Hematopoietic multipotent progenitor cell treated with erythropoietin and hydrocortisone succinate and interleukin-3 and kit ligand, for 17 days (in vitro differentiated cells): ENCODE data around the gene ITGB2.
"Not testable (repeated sequence)": the region's sequence is repeated elsewhere in the genome, so short reads cannot be mapped to it uniquely, and the experiment has no call there.

Experiments used
- DNase-seq: peaks from one replicate; pipeline ENCODE4 v3.0.0-alpha.2; 2015; ENCODE audit warnings: low spot score

The ITGB2 gene

DNA sequence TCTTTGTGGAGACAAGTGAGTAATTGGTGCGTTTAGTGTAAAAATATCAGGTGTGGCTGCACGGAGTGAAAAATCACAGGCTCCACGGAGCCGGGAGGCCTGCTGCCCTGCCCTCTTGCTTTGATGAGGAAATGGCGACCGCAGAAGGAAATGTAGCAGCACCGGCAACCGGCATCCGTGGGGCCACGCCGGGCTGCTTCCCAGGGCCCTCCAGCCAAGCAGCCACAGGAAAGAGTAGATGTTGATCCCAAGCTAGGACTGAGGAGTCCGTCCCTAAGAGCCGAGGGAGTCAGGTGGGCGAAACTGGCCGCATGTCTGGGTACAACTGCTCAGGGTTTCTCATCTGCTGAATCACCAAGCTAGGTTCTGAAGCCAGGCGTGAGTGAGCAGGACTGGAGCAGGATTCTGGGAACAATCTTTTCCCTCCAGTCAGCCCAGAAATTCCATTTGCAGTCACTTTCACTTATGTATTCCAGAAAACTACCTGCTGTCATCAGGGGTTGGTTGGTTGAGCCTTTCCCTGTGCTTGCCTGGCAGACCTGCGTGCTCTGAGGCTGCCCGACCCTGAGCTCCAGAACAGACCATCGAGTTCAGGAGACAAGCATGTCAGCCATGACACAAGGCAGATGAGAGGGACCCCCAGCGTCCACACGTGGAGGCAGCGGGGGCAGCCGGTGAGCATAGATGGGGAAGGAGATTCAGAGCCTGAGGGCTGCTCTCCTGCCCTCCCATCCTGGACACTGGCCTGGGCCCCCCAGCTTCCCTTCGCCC is 5.8 kb upstream of the ITGB2 start:
- DNase-seq: no peak

DNA sequence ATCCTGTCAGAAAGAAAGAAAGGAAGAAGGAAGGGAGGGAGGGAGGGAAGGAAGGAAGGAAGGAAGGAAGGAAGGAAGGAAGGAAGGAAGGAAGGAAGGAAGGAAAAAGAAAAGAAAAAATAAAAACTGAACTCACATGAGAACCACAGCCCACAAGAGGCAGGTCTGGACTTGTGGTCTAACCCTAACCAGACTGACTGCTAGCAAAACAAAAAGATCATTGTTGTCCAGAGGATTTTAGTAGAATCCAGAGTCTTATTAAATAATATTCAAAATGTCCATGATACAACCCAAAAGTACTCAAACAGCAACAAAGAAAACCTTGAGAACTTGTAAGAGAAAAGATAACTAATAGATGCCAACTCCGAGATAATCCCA is 4.7 kb upstream of the ITGB2 start:
- no peak for DNase-seq

DNA sequence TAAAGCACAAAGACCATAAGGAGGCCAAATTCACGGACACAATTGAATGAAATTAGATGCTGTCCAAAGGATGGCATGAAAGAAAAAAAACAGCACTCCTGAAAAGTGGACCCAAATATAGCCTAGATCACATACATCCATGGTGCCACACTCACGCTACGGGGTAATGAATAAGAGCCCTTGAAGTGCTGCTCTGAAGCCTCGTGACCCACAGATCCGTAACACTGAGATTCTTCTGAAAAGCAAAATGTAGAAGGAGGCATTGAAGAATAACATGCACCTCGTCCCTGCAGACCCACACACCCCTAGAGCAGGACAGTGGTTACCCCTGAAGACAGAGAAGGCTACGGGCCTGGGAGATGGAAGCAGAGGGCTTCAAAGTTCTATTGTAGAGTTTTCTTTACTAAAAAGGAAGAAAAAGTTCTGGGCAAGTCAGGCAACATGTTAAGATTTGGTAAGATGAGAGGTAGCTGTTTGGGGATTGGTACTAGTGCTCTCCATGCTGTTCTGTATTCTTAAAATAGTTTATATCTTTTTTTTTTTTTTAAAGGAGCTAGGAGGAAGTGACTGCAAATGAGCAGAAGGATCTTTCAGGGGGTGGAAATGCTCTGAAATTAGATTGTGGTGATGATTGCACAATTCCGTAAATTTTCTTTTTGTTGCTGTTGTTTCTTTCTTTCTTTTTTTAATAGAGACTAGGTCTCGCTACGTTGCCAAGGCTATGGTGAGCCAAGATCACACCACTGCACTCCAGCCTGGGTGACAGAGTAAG is 4.1 kb upstream of the ITGB2 start:
- no peak for DNase-seq

DNA sequence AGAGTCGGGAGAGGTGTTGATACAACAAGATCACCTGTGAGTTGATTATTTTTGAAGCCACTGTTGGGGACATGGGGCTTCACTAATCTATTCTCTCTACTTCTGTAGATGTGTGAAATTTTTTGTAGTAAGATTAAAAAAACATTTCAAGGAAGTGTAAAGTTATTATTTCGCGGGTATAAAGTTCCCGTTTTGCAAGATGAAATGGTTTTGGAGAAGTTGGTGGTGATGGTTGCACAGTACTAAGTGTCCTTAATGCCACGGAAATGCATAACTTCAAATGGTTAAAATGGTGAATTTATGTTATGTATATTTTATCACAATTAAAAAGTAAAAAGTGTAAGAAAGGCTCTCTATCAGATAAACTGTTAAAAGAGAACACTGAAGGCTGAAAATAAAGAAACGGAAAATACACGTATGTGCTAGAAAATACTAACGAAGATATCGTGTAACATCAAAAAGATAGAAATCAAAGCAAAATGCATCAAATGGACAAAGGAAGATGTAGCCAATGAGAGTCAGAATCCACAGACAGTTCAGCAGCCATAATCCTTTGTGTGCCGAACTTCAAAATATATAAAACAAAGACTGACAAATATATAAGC is 2.9 kb upstream of the ITGB2 start:
- DNase-seq: no peak

DNA sequence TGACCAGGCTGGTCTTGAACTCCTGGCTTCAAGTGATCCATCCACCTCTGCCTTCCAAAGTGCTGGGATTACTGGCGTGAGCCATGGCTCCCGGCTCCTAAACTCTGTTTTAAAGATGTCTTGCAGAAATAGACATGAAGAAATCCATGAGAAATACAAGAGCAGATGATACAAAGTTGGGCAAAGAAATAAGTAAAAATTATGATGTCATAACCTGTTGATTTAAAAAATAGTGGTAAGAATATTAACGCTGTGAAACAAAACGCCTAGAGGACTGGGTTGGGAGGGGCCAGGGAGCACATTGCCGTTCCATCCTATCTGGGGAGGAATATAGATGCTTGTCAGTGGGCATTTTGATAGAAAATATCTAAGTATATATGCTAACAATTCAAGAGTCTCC is 1.2 kb upstream of the ITGB2 start:
- no peak for DNase-seq

DNA sequence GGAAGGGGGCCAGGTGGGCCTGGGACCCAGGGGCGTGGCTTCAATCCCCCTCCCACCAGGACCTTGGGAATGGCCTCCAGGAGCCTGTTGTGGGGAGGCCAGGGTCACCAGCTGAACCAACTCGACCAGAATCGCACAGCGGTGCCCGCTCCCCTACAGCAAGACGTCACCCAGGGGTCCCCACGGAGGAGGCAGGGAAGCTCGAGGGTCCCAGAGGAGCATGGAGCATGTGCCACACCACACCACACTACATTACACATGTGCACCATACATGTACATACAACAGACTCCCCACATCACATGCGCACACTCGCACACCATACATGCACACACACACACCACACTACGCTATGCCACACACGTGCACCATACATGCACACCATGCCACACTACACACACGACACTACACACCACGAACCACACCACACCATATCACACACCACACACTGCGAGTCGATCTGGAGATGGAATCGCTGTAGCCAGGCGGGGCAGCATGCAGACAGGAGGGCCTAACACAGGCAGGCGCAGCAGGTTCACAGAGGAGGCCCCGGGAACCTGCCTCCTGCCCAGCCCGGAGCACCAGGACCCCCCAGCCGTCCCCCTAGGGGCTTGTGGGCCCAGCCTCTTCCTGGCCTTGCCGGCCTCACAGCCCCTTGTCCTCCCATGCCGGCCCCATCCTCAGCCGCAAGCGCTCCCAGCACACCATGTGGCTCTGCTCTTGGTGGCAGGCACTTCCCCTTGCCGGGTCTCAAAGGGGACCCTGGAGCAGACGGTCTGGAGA is 596 bp downstream of the ITGB2 start:
- DNase-seq: no peak

DNA sequence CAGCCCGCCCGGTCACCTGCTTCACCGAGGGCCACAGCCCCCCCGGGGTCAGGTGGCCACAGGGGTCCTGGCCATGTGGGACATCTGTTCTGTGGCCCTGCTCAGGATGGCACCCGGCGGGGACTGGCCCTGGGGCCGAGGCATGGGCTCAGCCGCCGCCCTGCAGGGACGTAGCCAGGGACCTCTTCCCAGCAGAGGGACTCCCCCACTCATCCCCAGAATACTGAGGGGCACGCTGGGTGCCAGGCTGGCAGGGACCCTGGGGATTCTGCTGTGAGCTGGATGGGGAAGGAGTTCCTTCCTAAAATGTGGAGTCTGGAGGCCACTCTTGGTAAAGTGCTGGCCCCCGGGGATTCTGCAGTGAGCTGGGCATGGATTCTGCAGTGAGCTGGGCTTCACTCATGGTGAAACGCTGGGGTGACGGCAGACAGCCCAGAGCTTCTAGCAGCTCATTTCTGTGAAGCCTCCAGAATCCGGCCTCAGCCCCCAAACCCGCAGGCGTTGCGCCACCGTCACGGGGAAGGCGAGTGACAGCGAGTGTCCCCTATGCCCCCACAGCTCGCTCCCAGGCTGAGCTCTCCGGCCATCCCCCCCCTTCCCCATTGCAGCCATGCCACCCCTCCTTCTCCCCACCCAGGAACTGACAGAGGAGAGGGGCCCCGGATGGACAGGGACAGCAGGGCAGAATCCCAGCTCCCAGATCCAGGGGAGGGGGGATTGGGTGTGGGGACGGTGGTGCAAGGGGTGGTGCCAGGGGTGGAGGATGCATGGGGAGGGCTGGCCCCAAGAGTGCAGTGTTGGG is 1.4 kb downstream of the ITGB2 start:
- DNase-seq: no peak

DNA sequence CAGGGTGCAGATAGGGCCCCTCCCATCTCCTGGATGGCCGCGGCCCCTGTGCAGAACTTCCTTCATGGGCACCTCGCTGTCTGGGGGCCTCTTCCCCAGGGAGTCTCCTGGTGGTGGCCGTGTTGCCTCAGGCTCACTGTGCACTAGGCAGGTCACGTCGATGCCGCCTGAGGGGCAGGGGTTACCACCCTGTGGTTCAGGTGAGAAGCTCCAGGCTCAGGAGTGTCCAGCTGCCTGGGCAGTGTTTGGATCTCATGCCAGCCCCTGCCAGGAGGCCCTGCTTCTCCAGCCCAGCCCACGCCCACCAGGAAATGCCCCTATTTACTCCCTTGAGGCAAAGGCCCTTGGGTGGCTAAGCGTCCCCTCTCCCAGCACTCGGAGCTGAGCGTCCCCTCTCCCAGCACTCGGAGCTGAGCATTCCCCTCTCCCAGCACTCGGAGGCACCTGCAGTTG is 2.1 kb downstream of the ITGB2 start:
- DNase-seq: no peak

DNA sequence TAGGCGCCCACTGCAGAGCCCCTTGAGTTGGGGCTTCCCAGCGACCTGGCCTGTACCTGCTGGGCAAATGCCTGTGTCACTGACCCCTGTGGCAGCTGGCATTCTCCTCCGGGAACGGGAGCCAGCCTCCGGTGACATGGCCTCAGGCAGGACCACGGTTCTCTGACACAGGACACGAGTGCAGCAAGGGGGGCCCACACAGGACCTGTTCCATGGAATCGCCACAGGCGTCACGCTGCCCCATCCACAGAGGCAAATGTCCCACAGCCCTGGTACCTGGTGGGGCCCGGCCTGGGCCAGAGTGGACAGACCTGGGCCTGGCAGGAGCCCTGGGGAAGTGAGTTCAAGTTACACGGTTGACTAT is 2.6 kb downstream of the ITGB2 start:
- no peak for DNase-seq

DNA sequence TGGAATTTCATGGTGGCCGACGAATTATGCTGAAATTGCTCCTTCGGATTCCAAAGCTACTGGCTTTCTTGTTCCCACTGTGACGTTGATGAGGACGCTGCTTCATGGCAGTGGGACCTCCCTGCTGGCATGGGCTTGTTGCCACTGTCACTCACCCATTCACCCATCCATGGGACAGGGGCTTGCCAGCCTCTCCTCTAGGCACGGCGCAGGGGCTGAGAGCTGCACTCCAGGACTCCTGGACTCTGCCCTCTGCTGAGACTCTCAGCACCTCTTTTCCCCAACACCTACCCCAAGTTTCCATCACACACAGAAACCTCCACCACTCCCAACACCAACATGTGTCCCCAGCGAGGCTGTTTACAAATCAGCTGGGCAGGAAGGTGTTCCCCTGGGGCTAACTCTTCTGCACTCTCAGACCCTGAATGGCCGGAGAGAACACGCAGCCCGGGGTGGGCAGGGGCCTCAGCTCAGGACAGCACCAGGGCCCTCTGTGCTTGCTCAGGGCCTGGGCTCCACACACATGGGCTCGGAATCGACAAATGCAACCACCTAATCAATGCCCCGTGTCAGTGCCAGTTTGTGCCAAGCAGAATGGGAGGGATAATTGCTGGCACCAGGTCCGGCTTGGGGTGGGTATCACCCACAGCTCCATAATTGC is 3.1 kb downstream of the ITGB2 start:
- DNase-seq: no peak

DNA sequence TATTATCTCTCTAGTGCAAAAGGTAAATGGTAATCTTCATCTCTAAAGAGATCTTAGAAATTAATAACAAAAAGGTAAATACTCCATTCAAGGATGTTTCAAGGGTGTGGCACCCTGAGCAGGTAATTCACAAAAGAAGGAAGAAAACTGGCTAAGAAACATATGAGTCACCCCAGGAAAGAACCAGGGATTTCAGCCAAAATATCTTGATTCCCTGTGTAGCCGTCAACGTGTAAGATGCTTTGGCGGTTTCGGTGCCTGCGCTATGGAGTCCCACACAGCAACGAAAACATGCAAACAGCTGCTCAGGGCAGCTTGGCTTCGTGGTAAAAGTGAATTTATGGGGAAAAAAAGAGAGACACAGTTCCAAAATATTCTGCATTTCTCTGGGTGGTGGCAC is 3.7 kb downstream of the ITGB2 start:
- DNase-seq: no peak

DNA sequence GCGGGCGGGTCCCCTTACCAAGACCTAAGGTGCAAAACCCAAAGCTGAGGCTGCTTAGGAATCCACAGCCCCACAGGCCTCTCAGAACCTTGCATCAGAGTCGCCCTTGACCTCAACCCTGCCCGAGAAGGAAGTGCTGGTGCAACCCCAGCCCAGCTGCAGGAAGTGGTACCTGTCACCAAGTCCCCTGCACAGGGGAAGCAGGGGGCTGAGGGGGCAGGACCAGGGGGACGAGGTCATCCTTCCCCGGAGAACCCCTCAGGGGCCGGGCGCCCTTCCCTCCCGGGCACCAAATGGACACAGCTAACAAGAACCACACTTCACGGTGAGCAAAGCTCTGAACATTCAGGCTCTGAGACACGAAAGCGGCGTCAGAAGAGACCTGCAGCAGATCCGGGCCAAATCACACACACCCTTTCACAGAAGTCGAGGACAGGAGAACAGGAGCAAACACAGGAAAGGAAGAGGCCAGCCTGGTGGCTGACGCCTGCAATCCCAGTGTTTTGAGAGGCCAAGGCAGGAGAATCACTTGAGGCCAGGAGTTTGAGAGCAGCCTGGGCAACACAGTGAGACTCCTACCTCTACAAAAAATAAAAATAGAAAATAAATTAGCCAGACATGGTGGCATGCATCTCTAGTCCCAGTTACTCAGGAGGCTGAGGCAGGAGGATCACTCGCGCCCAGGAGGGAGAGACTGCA is 6.4 kb downstream of the ITGB2 start:
- DNase-seq: no peak

DNA sequence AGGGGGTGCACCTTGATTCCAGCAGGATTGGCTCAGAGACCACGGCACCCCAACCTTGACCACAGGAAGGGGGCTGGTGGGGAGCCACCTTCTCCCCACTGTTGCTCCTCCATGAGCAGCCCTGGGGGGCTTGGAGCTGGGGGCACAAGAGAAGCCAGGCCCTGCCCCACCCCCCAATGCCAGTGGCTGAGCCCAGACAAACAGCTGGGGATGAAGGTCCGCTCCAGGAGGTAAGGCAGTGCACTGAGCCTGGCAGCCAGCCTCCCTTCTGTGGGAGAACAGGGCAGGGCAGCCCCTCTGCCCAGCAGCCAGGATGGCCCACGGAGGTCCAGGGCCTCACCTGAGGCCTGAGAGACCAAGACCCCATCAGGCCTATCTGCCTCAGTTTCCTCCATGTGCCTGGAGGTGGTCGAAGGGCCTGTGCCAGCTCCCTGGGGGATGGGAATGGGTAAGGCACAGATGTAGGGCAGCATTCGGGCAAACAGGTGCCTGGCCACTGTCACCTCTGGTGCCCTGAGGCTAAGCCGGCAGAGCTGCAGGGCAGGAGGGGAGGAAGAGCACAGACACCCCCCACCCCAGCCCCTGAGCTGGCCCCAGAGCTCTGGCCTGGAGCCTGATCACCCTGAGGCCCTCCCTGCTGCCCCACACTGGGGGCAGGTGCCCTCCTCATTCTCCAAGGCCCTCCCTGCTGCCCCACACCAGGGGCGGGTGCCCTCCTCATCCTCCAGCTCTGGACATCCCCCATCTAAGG is 7.1 kb downstream of the ITGB2 start:
- no peak for DNase-seq

DNA sequence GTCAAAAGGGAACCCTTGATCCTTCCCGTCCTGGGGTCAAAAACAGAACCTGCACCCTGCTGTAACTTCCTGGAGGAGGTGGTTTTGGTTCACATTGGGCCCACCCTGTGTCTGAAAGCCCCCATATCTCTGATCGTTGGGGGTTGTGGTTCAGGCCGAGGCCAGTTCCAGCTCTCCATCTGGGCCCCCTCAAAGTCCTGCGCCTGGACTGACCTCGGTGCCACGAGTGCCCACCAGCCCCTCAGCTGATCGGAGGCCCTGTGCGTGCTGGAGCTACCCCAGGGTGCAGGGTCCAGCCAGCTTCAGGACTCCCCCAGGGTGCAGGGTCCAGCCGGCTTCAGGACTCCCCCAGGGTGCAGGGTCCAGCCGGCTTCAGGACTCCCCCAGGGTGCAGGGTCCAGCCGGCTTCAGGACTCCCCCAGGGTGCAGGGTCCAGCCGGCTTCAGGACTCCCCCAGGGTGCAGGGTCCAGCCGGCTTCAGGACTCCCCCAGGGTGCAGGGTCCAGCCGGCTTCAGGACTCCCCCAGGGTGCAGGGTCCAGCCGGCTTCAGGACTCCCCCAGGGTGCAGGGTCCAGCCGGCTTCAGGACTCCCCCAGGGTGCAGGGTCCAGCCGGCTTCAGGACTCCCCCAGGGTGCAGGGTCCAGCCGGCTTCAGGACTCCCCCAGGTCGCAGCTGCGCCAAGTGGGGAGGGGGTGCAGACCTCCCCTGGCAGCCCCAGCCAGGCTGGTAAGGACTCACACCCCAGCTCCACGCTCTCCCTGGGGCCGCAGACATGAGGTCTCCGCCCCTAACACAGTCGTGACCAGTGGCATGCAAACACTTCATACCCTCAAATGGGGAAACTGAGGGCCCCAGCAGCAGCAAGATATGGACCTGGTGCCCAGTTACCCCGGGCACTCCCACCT is 7.9 kb downstream of the ITGB2 start:
- not testable (repeated sequence) for DNase-seq

DNA sequence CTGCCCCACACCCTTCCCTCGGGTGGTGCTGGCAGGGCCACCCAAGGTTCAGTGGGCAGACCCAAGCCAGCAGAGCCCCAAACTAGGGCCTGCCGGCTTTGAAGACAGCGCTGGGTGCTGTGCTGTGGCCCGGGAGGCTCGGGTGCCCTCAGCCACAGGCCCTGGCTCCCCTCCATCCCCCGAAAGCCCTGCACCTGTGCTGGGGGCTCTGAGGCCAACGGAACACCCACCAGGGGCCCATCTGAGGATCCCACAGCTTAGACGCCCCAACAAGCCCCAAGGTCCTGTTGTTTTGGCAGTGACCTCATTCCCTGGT is 8.6 kb downstream of the ITGB2 start:
- DNase-seq: no peak

DNA sequence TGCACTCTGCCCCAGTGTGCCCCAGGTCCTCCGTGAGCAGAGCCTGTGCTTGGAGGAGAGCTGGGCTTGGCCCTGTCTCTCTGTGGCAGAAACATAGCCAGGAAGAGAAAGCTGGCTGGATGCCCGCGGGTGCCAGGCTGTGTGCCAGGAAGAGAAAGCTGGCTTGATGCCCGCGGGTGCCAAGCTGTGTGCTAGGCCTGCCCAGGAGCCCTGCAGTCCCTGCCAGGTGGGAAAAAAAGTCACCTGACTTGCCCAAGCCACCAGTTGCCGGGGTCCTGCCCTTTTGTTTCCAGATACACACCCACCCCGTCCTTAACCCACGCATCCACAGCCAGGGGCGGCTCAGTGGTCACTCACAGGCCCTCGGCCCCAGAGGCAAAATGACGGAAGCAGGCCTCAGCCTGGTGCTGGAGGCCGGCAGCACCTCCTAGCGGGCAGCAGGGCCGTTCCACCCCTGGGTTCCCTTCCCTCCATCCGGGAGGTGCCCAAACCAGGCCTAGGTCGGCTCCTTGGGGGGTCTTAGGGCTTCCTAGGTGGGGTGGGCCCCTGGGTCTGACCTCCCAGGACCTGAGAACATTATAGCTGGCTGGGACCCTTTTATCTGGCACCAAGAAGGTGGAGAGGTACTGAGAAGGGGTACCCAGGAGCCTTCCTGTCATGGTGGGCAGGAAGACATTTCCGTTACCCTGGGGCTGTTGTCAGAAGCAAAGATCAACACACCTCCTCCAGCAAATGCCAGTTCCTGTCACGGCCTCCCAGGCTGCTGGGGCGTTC is 9.1 kb downstream of the ITGB2 start:
- DNase-seq: peak; percentile 95

DNA sequence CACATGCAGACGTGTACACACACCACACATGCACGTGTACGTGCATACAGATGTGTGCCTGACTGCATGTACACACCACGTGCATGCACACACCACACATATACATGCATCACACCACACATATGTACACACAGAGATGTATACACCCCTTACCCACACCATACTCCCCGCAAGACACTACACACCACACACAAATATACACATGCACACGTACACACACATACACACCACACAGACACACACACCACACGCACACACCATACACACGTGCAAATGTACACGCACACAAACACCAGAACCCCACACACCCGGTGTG is 9.7 kb downstream of the ITGB2 start:
- DNase-seq: no peak
